ENCODE measurements around the gene PRRC2B.

Gene PRRC2B

GRCh38 chr9:131480258-131480657 is 86.4 kb downstream of the PRRC2B start:
- Histone ChIP-seq H3K79me1 (ENCODE audit: low read length) (no peaks in the 10 kb centered on the region), H2AFZ (ENCODE audit: insufficient read depth, low read length, poor library complexity) (no peak overlapping the region), H3K9me3 (ENCODE audit: insufficient read depth, low read depth, low read length) (no peaks in the 10 kb centered on the region), H3K4me3 (ENCODE audit: low read depth, low read length) (no peak overlapping the region), H3K4me1 (ENCODE audit: control insufficient read depth in 1 of 2, insufficient read depth in 2 of 2, low read length in 2 of 2) (no peaks in the 10 kb centered on the region), H3K4ac (ENCODE audit: low read depth, low read length) (no peak overlapping the region), H3K23ac (ENCODE audit: low read length) (no peak overlapping the region), H2AK5ac (ENCODE audit: low read length) (no peak overlapping the region), H3K79me2 (ENCODE audit: control insufficient read depth, insufficient read depth, low read length, poor library complexity) (no peaks in the 10 kb centered on the region), H4K91ac (ENCODE audit: low read depth, low read length) (no peak overlapping the region), H3K14ac (ENCODE audit: low read length) (no peak overlapping the region), H3K27ac (ENCODE audit: low read depth, low read length) (no peak overlapping the region), H3K27me3 (ENCODE audit: insufficient read depth, low read length) (no peaks in the 10 kb centered on the region), H2BK5ac (ENCODE audit: low read depth, low read length, poor library complexity) (no peak overlapping the region), H3K36me3 (ENCODE audit: control insufficient read depth in 1 of 2, insufficient read depth in 2 of 2, low read length in 2 of 2) (peaks cover 91 to 95% of the 10 kb centered on the region in 2 experiments), H4K12ac (ENCODE audit: low read depth, low read length) (no peak overlapping the region), H3K4me2 (ENCODE audit: low read length) (no peak overlapping the region), H3K9ac (ENCODE audit: low read length) (no peak overlapping the region), H2BK12ac (ENCODE audit: low read length) (no peak overlapping the region), H3K18ac (ENCODE audit: low read length) (no peak overlapping the region), H2BK120ac (ENCODE audit: insufficient read depth, low read length, poor library complexity) (no peak overlapping the region), H4K8ac (ENCODE audit: low read depth, low read length) (no peak overlapping the region)
- DNase-seq = no peak
- no CpG with 5 or more reads among the region's 1 CpG for WGBS (ENCODE audit: extremely low coverage, insufficient coverage, insufficient read length)

GRCh38 chr9:131481441-131482342 is 87.8 kb downstream of the PRRC2B start:
- no peak overlapping the region for H3K14ac ChIP-seq (ENCODE audit: low read length)
- peaks cover 2% of the 10 kb centered on the region for H3K9me3 ChIP-seq (ENCODE audit: insufficient read depth, low read depth, low read length)
- H3K27me3 ChIP-seq (ENCODE audit: insufficient read depth, low read length) = no peaks in the 10 kb centered on the region
- no peak overlapping the region for H3K18ac ChIP-seq (ENCODE audit: low read length)
- H3K27ac ChIP-seq (ENCODE audit: low read depth, low read length) = no peak overlapping the region
- DNase-seq = peak; percentile 26 to 76
- H4K8ac ChIP-seq (ENCODE audit: low read depth, low read length) = no peak overlapping the region
- no peak overlapping the region for H4K12ac ChIP-seq (ENCODE audit: low read depth, low read length)
- no peaks in the 10 kb centered on the region for H3K79me1 ChIP-seq (ENCODE audit: low read length)
- no CpG with 5 or more reads among the region's 19 CpGs for WGBS (ENCODE audit: extremely low coverage, insufficient coverage, insufficient read length)
- H3K4me3 ChIP-seq (ENCODE audit: low read depth, low read length) = no peak overlapping the region
- H2BK5ac ChIP-seq (ENCODE audit: low read depth, low read length, poor library complexity) = no peak overlapping the region
- H4K91ac ChIP-seq (ENCODE audit: low read depth, low read length) = no peak overlapping the region
- no peak overlapping the region for H3K4me2 ChIP-seq (ENCODE audit: low read length)
- H2BK12ac ChIP-seq (ENCODE audit: low read length) = no peak overlapping the region
- H3K4me1 ChIP-seq (ENCODE audit: control insufficient read depth in 1 of 2, insufficient read depth in 2 of 2, low read length in 2 of 2) = no peaks in the 10 kb centered on the region
- H2BK120ac ChIP-seq (ENCODE audit: insufficient read depth, low read length, poor library complexity) = no peak overlapping the region
- no peak overlapping the region for H3K9ac ChIP-seq (ENCODE audit: low read length)
- no peak overlapping the region for H2AFZ ChIP-seq (ENCODE audit: insufficient read depth, low read length, poor library complexity)
- H3K79me2 ChIP-seq (ENCODE audit: control insufficient read depth, insufficient read depth, low read length, poor library complexity) = no peaks in the 10 kb centered on the region
- H3K23ac ChIP-seq (ENCODE audit: low read length) = no peak overlapping the region
- peaks cover 89 to 95% of the 10 kb centered on the region in 2 experiments for H3K36me3 ChIP-seq (ENCODE audit: control insufficient read depth in 1 of 2, insufficient read depth in 2 of 2, low read length in 2 of 2)
- H2AK5ac ChIP-seq (ENCODE audit: low read length) = no peak overlapping the region
- no peak overlapping the region for H3K4ac ChIP-seq (ENCODE audit: low read depth, low read length)

- no peak overlapping the region for H2BK120ac ChIP-seq (ENCODE audit: insufficient read depth, low read length, poor library complexity)
- no peak overlapping the region for H2AK5ac ChIP-seq (ENCODE audit: low read length)
- no peak overlapping the region for H3K14ac ChIP-seq (ENCODE audit: low read length)
- no CpG with 5 or more reads among the region's 24 CpGs for WGBS (ENCODE audit: extremely low coverage, insufficient coverage, insufficient read length)
- H3K23ac ChIP-seq (ENCODE audit: low read length) = no peak overlapping the region
- no peak overlapping the region for H3K27ac ChIP-seq (ENCODE audit: low read depth, low read length)
- DNase-seq = no peak
- H3K9me3 ChIP-seq (ENCODE audit: insufficient read depth, low read depth, low read length) = peaks cover 2% of the 10 kb centered on the region
- no peak overlapping the region for H3K4me3 ChIP-seq (ENCODE audit: low read depth, low read length)
- H4K12ac ChIP-seq (ENCODE audit: low read depth, low read length) = no peak overlapping the region
- H3K4ac ChIP-seq (ENCODE audit: low read depth, low read length) = no peak overlapping the region
- H4K8ac ChIP-seq (ENCODE audit: low read depth, low read length) = no peak overlapping the region
- no peak overlapping the region for H2BK5ac ChIP-seq (ENCODE audit: low read depth, low read length, poor library complexity)
- H3K79me2 ChIP-seq (ENCODE audit: control insufficient read depth, insufficient read depth, low read length, poor library complexity) = no peaks in the 10 kb centered on the region
- H3K18ac ChIP-seq (ENCODE audit: low read length) = no peak overlapping the region
- no peaks in the 10 kb centered on the region for H3K27me3 ChIP-seq (ENCODE audit: insufficient read depth, low read length)
- no peaks in the 10 kb centered on the region for H3K4me1 ChIP-seq (ENCODE audit: control insufficient read depth in 1 of 2, insufficient read depth in 2 of 2, low read length in 2 of 2)
- no peak overlapping the region for H3K4me2 ChIP-seq (ENCODE audit: low read length)
- no peak overlapping the region for H4K91ac ChIP-seq (ENCODE audit: low read depth, low read length)
- H3K36me3 ChIP-seq (ENCODE audit: control insufficient read depth in 1 of 2, insufficient read depth in 2 of 2, low read length in 2 of 2) = peaks cover 88 to 95% of the 10 kb centered on the region in 2 experiments
- H3K9ac ChIP-seq (ENCODE audit: low read length) = no peak overlapping the region
- no peaks in the 10 kb centered on the region for H3K79me1 ChIP-seq (ENCODE audit: low read length)
- H2BK12ac ChIP-seq (ENCODE audit: low read length) = no peak overlapping the region
- H2AFZ ChIP-seq (ENCODE audit: insufficient read depth, low read length, poor library complexity) = no peak overlapping the region
Observed at GRCh38 chr9:131482343-131483006, 88.6 kb downstream of the PRRC2B start.

GRCh38 chr9:131483319-131484050 is 89.6 kb downstream of the PRRC2B start:
- Histone ChIP-seq H4K12ac (ENCODE audit: low read depth, low read length) (no peak overlapping the region), H3K27me3 (ENCODE audit: insufficient read depth, low read length) (no peaks in the 10 kb centered on the region), H2AFZ (ENCODE audit: insufficient read depth, low read length, poor library complexity) (no peak overlapping the region), H2AK5ac (ENCODE audit: low read length) (no peak overlapping the region), H3K27ac (ENCODE audit: low read depth, low read length) (no peak overlapping the region), H3K36me3 (ENCODE audit: control insufficient read depth in 1 of 2, insufficient read depth in 2 of 2, low read length in 2 of 2) (peaks cover 88 to 95% of the 10 kb centered on the region in 2 experiments), H4K8ac (ENCODE audit: low read depth, low read length) (no peak overlapping the region), H3K14ac (ENCODE audit: low read length) (no peak overlapping the region), H3K23ac (ENCODE audit: low read length) (no peak overlapping the region), H3K4me1 (ENCODE audit: control insufficient read depth in 1 of 2, insufficient read depth in 2 of 2, low read length in 2 of 2) (no peaks in the 10 kb centered on the region), H3K4ac (ENCODE audit: low read depth, low read length) (no peak overlapping the region), H2BK12ac (ENCODE audit: low read length) (no peak overlapping the region), H3K9me3 (ENCODE audit: insufficient read depth, low read depth, low read length) (peaks cover 4% of the 10 kb centered on the region), H3K79me1 (ENCODE audit: low read length) (no peaks in the 10 kb centered on the region), H3K9ac (ENCODE audit: low read length) (no peak overlapping the region), H3K4me2 (ENCODE audit: low read length) (no peak overlapping the region), H2BK120ac (ENCODE audit: insufficient read depth, low read length, poor library complexity) (no peak overlapping the region), H4K91ac (ENCODE audit: low read depth, low read length) (no peak overlapping the region), H3K4me3 (ENCODE audit: low read depth, low read length) (no peak overlapping the region), H3K79me2 (ENCODE audit: control insufficient read depth, insufficient read depth, low read length, poor library complexity) (no peaks in the 10 kb centered on the region), H2BK5ac (ENCODE audit: low read depth, low read length, poor library complexity) (no peak overlapping the region), H3K18ac (ENCODE audit: low read length) (no peak overlapping the region)
- WGBS (ENCODE audit: extremely low coverage, insufficient coverage, insufficient read length) = no CpG with 5 or more reads among the region's 9 CpGs
- peak in 1 of 2 donors; percentile 7 for DNase-seq
